Mesenteric fat pad (tissue), 1 donor: Measurements from ENCODE around the gene NOS3. TPM values are rescaled to one million over a fixed set of nuclear protein-coding genes. Genes with fewer than 3 reads are reported as not detected.
A peak's percentile ranks its signal among the peaks of the same experiment; 100 is the strongest.
"Not testable (repeated sequence)": the region's sequence is repeated elsewhere in the genome, so short reads cannot be mapped to it uniquely, and the experiment has no call there.

ENCODE experiments used
- DNase-seq: peaks from one replicate; pipeline ENCODE4 v3.0.0-alpha.2; 2020; ENCODE audit warnings: low spot score
- total RNA-seq: library from RNA; stranded (reverse); fragmentation: NEBNext Ultra II Directional; extraction: Animal tissue kit (Norgen Biotek cat#: 25700); gene quantifications from one replicate; pipeline ENCODE4 v1.2.1, GENCODE V29; 2021
- donor health status: DM: yes; HTN: yes; CAD: no.

NOS3 gene
- total RNA-seq, 1 donor from 2014 or later = 57.1 TPM

DNA sequence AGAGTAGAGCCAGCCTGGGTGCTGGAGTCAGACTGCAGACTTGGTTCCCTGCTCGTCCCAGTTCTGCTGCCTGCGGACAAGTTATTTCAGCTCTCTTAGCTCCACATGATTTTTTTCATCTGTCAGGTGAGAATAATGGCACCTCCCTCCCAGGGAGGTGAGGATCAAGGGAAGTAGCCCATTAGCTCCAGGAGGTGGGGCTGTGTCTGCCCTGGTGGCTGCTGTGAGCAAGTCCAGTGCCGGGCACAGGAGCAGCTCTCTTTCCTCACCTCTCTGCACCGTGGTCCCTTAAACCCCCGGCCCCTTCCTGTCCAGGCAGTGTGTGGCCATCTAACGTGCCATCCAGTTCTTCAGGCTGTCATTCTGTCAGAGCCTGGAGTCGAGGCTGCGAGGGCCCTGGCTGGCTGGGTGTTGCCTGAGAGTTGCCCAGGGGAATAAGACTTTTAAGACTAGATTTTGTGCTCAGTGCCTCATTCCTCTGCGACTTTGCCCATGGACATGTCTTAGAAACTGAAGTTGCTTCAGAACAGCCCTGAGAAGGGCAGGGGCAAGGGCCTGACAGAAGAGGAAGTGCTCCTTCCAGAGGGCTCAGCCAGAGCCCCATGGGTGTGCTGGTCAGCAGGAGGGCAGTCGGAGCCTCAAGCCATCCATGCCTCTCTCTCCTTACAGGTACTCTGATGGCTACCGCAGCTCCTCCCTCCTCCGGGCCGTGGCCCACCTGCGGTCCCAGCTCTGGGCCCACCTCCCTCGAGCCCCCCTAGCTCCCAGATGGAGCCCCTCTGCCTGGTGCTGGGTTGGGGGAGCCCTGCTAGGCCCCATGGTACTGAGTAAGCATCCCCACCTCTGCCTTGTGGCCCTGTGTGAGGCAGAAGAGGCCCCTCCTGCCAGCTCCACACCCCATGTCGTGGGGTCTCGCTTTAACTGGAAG is 42.4 kb downstream of the NOS3 start:
- no peak for DNase-seq

DNA sequence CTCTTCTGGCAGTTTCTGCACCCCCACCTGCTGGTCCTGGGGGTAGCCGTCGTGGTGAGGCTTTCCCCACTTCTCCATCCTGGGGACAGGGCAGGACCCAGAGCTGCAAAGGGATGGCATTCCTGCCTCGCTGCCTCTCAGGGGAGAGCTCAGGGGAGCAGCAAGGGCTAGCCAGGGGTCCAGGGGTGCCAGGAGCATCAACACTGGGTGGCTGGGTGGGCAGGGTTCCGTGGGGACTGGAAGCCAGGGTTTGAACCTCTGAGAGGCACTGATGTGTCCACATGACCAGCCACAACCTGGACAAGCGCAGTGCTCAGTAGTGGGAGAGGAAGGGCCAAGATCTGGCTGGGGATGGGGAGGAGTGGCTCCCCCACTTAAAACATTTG is 43.0 kb downstream of the NOS3 start:
- no peak for DNase-seq

DNA sequence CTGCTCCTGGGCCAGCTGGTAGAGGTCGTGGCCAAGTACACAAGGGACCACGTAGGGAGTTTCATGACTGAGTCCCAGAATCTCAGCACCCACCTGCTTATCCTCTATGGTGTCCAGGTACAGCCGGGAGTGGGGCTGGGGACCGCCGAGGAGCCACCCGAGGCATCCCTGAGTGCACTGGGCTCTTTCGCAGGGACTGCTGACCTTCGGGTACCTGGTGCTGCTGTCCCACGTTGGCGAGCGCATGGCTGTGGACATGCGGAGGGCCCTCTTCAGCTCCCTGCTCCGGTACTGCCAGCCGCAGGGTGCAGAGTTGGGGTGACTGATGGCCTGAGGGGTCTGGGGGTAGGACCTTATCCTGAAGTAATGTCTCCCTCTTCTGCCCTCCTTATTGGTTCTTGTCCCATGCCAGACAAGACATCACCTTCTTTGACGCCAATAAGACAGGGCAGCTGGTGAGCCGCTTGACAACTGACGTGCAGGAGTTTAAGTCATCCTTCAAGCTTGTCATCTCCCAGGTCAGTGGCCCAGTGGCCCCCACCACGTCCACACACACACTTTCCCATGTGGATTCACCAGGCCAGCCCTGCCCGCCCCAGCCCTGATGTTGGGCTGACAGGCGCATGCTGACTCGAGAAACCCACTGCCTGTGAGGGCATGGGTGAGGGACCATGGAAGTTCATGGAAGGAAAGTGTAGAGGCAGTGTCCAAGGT is 43.7 kb downstream of the NOS3 start:
- DNase-seq = no peak

DNA sequence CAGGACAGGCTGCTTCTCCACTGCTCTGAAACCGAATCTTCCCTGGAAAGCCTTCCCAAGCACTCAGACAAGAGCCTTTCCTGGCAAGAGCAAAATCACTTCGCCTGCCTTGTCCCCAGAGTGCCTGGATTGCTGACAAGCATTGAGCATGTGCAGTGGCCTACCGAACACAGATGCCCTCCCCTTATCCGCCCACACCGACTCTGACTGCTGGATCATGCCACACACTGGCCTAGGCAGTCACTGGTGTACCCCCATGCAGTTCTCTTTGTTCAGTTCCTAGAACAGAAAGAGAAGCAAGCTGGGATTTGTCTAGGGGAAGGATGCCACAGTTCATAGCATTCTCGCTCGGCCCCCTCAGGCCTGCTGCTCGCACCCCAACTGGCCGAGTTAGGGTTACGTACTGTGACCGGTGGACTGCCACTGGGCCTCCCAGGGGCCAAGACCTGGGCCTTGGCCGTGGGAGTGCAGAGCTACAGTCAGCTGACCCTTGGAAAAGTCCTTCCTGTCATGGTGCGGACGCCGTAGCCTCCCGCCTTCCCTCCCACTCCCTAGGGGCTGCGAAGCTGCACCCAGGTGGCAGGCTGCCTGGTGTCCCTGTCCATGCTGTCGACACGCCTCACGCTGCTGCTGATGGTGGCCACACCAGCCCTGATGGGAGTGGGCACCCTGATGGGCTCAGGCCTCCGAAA is 44.4 kb downstream of the NOS3 start:
- DNase-seq = no peak

DNA sequence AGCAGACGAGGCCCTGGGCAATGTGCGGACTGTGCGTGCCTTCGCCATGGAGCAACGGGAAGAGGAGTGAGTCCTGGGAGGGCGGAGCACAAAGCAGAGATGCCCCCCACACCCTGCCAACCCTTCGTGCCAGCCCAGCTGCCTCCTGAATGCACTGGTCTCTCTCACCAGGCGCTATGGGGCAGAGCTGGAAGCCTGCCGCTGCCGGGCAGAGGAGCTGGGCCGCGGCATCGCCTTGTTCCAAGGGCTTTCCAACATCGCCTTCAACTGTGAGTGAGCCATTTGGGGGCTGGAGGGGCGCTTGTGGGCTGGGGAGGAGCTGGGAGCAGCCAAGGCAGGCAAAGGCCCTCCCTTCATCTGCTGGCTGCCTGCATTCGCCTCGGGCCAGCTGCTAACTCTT is 45.1 kb downstream of the NOS3 start:
- no peak for DNase-seq

DNA sequence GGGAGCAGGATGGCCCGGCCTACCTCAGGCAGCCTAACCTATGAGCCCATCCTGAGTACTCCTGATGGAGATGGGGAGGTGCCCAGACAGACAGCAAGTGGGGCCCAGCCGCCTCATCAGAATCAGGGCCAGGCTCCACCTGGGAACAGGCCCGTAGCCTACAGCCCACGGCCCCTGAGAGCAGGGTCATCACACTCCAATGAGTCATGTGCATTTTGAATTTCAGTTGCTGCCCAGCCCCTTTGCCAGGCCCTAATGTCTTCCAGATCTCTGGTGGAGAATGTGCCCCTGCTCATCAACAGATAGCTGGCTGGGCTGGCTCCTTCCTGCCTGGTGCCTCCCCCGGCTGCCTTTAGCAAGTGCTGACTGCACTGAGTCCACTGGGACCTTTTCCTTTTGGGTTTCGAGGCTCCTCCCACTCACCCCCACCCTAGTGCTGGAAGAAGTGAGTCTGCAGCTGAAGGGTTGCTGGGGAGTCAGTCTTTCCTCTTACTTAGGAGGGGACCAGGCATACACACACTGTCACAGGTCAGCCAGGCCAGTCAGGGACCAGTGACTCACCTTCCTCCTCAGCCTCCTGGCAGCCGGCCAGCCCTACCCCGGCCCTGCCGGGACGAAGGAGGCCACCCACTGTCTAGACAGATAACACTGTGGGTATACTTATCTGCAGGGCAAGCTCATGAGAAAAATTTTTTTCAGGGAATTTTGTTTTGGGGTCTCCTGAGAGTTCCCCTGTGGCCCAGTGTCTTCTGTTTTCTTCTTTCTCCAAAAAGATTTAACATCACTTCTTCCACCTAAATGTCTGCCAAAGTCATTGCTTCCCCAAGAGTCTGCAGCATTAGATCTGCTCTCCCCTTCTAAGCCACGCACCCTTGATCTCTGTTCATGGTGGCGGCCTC is 48.4 kb downstream of the NOS3 start:
- DNase-seq = peak; percentile 94

DNA sequence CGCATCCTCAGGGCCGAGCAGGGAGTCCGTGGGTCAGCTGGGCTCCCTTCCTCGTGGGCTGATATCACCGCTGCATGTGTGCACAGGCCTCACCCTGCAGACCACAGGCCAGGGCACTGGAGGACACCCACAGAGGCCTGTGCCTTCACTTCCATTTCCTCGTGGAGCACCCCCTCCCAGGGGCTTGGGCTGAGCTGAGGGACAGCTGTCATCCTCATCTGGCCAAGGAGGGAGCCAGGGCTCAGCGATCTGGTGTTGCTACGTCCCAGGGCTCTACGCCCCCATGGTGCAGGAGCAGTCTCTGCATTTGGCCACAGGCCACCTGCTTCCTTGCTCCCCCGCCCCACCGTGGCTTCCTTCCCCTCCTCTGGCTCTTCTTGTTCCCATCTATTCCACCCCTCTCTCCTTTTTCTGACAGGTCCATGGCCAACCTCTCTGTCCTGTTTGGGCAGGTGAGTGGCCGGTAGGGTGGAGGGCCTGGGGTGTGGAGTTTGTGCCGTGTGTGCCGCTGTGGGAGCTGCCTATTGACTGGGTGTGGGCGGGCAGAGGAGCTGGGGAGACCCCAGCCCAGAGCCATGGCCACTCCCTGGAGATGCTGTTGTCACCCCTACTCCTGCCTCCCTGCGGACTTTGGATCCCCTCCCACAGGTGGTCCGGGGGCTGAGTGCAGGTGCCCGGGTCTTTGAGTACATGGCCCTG is 49.2 kb downstream of the NOS3 start:
- DNase-seq = no peak

DNA sequence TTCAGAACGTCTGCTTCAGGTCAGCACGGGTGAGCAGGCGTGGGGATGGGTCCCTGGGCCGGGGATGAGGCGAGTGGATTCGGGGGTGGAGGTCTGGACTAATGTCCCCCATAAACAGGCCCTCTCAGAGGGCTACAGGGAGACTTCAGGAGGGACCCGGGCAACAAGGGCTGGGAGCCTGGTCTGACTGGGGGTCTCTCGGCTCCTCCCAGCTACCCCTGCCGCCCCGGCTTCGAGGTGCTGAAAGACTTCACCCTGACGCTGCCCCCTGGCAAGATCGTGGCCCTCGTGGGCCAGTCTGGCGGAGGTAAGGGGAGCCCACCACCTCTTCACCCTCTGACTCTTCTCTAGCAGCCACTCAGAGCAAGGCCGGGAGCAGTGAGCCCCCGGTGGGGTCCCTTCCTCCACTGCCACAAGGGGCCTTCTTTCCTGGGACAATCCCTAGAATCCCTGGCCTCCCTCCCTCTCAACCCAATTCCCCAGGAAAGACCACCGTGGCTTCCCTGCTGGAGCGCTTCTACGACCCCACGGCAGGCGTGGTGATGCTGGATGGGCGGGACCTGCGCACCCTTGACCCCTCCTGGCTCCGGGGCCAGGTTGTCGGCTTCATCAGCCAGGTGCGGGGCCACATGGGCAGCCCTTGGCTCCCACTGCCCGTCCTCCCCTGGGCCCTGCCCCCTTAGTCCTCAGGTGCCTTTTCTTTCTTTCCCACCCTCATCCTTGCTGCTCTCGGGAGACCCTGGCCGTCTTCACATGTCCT is 50.0 kb downstream of the NOS3 start:
- DNase-seq = no peak

DNA sequence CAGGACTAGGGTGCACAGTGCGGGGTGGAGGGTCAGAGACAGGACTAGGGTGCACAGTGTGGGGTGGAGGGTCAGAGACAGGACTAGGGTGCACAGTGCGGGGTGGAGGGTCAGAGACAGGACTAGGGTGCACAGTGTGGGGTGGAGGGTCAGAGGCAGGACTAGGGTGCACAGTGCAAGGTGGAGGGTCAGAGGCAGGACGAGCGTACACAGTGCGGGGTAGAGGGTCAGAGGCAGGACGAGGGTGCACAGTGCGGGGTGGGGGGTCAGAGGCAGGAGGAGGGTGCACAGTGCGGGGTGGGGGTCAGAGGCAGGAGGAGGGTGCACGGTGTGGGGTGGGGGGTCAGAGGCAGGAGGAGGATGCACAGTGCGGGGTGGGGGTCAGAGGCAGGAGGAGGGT is 52.6 kb downstream of the NOS3 start:
- DNase-seq = not testable (repeated sequence)

DNA sequence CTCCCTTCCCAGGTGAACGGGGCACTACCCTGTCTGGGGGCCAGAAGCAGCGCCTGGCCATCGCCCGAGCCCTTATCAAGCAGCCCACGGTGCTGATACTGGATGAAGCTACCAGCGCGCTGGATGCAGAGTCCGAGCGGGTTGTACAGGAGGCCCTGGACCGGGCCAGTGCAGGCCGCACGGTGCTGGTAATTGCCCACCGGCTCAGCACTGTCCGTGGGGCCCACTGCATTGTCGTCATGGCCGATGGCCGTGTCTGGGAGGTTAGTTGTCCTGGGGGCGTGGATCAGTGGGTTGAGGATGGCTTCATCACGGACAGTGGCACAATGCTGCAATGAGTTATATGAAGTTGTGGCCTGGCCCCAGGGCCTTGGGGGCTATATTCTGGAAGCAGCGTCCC is 53.1 kb downstream of the NOS3 start:
- DNase-seq = no peak

DNA sequence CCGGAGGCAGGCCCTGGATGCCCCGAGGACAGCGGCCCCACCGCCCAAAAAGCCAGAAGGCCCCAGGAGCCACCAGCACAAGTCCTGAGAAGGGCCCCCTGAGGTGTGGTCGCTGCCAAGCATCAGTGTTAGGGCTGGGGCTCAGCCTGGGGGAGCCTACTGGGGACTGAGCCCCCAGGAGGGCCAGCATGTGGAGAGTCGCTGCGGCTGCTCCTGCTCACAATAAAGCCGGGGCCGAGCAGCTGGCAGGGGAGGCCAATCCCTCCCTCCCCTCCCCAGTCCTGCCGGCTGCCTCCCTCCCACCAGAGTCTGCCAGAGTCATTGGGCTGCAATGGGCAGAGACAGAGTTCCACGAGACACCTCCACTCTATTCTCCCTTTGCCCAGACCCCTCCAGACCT is 54.4 kb downstream of the NOS3 start:
- no peak for DNase-seq

DNA sequence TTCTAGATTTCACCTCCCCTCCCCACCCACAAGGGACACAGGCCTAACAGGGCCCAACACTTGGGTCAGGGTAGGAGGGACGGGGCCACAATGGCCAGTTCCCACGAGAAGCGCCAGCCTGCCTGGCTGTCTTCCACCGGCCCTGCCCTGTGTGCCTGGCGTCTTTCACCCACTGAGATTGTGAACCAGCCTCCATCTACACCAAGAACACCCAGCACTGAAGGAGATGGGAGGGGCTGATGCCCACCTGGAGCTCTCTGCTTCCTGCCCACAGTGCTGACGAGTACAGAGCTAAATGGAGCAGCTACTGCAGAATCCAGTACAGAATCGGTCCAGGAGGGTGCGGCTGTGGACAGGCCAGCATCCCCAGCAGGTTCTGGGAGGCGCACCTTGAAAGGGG is 55.1 kb downstream of the NOS3 start:
- DNase-seq = no peak

DNA sequence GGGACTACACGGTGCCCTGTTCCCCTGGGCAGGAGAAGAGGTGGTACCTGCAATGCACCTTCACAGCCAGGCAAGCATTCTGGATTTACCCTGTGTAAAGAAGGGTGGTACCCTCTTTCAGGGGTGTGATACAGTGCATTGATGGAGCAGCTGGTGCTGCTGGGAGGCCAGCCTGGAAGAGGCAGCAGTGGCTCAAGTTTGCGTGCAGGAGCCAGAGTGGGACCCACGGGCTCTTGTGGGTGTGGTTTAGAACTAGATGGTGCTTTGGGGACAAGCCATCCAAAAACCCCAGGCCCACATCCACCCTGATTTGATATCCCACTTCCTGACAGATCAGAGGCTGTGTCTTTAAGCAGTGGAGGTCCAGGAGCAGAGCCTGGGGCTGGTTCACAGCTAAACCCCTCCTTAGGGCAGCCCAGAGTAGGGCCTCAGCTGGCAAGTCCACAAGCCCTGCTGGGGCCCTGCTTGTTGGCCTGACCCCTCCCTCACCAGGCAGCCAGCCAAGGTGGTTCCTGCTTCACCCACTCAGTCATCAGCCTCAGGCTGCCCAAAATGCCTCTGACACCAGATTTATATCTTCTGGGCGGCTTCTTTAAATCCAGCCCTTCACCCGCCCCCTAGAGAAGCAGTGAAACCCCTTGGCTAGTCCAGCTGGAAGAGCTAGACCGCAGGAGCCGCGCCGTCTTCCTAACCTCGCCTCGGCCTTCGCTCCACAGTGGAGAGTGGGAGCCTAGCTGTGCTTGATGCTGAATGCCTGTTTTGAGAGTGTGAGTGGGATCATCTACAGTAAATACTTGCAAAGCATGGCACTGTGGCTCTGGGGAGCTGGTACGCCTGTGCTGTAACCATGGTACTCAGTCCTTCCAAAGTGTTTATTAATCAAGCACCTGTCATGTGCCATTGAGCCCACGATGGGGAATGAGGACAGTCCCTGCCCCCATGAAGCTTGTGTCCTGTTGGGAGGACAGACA is 56.1 kb downstream of the NOS3 start:
- no peak for DNase-seq

DNA sequence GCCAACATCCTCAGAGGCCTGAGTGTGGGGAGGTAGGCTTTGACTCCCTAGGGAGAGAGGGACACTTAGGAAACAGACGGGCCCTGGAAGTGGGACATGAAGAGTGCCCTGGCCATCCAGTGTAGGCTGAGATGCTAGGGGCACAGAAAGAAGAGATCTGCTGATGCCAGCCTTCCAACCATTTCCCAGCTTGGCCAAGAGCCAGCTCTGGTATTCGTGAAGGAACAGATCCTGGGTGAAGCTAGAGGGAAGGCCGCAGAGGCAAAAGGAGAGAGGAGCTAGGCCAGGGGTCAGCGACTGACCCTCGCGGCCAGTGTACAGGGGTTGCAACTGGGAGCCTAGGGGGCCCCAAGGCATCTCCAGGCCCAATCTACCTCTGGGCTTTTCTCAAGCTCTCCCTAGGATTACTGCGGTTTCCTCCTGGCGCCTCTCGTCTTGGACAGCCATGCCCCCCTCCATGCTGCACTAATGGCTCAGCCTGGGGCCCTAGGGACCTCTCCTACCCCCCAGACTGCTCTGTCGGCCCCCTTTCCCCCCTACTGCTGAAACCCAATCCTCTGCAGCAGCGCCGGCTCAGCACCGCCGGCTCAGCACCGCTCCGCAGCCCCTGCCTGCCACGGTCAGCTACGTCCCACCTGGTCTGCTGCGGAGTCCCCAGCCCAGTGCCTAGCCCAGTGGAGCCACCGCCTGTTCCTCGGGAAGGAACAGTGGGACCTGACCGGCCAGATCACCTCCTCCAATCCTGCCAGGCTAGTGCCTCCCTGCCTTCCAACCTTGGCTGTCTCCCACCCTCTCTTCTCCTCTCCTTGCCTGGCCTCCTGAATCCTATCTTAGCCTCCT is 57.4 kb downstream of the NOS3 start, which contains the start of gene ASIC3:
Gene ASIC3 (plus strand): TSS at position 556 of the 840 bp plus-strand sequence. CDS start 355 bp downstream, outside the sequence.
- no peak for DNase-seq

DNA sequence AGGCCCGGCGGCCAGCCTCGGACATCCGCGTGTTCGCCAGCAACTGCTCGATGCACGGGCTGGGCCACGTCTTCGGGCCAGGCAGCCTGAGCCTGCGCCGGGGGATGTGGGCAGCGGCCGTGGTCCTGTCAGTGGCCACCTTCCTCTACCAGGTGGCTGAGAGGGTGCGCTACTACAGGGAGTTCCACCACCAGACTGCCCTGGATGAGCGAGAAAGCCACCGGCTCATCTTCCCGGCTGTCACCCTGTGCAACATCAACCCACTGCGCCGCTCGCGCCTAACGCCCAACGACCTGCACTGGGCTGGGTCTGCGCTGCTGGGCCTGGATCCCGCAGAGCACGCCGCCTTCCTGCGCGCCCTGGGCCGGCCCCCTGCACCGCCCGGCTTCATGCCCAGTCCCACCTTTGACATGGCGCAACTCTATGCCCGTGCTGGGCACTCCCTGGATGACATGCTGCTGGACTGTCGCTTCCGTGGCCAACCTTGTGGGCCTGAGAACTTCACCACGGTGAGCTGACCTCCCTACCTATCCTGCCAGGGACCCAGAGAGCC is 58.2 kb downstream of the NOS3 start:
- DNase-seq = no peak

DNA sequence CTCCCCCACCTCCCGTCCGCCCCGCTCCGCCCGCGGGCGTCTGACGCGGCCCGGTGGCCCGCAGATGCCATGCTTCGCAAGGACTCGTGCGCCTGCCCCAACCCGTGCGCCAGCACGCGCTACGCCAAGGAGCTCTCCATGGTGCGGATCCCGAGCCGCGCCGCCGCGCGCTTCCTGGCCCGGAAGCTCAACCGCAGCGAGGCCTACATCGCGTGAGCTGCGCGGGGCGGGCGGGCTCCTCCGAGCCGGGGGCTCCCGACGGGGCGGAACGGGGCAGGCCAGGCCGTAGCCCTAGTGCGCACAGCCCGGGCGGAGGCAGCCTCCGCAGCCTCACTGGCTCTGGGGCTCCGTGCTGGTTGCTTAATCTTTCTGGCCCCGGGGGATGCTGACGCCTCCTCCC is 60.3 kb downstream of the NOS3 start:
- DNase-seq = no peak

DNA sequence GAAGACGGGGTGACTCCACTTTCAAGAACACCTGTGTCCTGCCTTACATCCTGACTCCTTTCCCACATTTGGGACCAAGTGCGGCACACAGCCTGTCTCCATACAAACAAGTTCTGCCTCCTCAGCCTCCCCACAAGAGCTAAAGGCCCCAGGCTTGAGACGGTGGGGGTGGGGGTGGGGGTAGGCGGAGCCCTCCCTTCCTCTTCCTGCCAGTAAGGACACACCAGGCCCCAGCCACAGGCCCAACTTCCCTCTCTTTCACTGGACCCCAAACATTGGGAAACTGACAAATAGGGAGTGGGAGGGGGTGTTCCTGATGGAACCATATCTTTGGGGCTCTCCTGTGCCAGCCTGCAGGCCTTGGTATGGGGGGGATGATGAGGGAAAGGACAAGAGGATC is 62.3 kb downstream of the NOS3 start:
- DNase-seq = no peak
